Chondrocyte (in vitro differentiated cells): ENCODE data around the gene ZNF726. TPM values are rescaled to one million over a fixed set of nuclear protein-coding genes. Genes with fewer than 3 reads are reported as not detected.
"Not testable (repeated sequence)": the region's sequence is repeated elsewhere in the genome, so short reads cannot be mapped to it uniquely, and the experiment has no call there.

Source experiments
- DNase-seq: peaks from one replicate; pipeline ENCODE4 v3.0.0; 2021; ENCODE audit warnings: mixed read lengths, low spot score
- H3K27ac Mint-ChIP-seq: one replicate; pipeline ENCODE4 v1.8.0; 2021; ENCODE audit warnings: mild to moderate bottlenecking, moderate library complexity, mixed read lengths; ENCODE audit not compliant: unreplicated experiment
- H3K27me3 Mint-ChIP-seq: 2 replicates; pipeline ENCODE4 v1.8.0; 2021; ENCODE audit warnings: low read depth, mixed read lengths
- H3K36me3 Mint-ChIP-seq: 2 replicates; pipeline ENCODE4 v1.8.0; 2021; ENCODE audit warnings: low read depth, mixed read lengths
- H3K4me1 Mint-ChIP-seq: 2 replicates; pipeline ENCODE4 v1.8.0; 2021; ENCODE audit warnings: low read depth, mild to moderate bottlenecking, mixed read lengths
- H3K4me3 Mint-ChIP-seq: one replicate; pipeline ENCODE4 v1.8.0; 2021; ENCODE audit warnings: mild to moderate bottlenecking, moderate library complexity, mixed read lengths; ENCODE audit not compliant: unreplicated experiment
- H3K9me3 Mint-ChIP-seq: 2 replicates; pipeline ENCODE4 v1.8.0; 2021; ENCODE audit warnings: low read depth, mixed read lengths
- total RNA-seq: library from RNA; stranded (reverse); gene quantifications from 3 replicates; pipeline ENCODE4 v1.2.1, GENCODE V29; 2021
- TF ChIP-seq, protein P1 (sequence below): fragments of 200-600 bp; sonication (generic); IDR thresholded peaks from 2 replicates; pipeline ENCODE4 v1.5.0; 2021; ENCODE audit warnings: antibody characterized with exemption, mild to moderate bottlenecking, moderate library complexity

ZNF726 gene
- total RNA-seq, 1 donor from 2014 or later: 0.67 TPM

DNA sequence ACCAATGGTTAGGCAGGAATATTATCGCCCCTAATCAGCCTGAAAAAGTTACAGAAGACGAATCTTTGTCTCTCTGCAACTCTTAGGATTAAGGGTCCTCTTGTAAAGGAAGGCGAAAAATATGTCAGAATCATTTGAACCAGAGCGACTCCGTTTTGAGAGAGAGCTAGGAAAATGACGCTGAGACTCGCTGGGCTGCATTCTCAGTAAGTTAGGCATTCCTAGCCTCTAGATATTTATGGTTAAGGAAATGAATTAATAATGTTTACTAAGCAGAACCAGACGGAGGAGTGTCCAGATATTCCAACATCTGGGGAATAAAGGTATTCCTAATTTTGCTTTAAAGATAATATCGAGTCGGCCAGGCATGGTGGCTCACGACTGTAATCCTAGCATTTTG lies 755 bp upstream of the ZNF726 start:
- DNase-seq: no peak
- TF ChIP-seq, protein P1, sequence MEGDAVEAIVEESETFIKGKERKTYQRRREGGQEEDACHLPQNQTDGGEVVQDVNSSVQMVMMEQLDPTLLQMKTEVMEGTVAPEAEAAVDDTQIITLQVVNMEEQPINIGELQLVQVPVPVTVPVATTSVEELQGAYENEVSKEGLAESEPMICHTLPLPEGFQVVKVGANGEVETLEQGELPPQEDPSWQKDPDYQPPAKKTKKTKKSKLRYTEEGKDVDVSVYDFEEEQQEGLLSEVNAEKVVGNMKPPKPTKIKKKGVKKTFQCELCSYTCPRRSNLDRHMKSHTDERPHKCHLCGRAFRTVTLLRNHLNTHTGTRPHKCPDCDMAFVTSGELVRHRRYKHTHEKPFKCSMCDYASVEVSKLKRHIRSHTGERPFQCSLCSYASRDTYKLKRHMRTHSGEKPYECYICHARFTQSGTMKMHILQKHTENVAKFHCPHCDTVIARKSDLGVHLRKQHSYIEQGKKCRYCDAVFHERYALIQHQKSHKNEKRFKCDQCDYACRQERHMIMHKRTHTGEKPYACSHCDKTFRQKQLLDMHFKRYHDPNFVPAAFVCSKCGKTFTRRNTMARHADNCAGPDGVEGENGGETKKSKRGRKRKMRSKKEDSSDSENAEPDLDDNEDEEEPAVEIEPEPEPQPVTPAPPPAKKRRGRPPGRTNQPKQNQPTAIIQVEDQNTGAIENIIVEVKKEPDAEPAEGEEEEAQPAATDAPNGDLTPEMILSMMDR: no peak
- H3K9me3 Mint-ChIP-seq: peaks cover 30% of the 10 kb centered on the region
- H3K36me3 Mint-ChIP-seq: no peaks in the 10 kb centered on the region
- H3K27me3 Mint-ChIP-seq: no peaks in the 10 kb centered on the region
- no peak overlapping the region for H3K27ac Mint-ChIP-seq
- no peak overlapping the region for H3K4me3 Mint-ChIP-seq
- no peaks in the 10 kb centered on the region for H3K4me1 Mint-ChIP-seq

DNA sequence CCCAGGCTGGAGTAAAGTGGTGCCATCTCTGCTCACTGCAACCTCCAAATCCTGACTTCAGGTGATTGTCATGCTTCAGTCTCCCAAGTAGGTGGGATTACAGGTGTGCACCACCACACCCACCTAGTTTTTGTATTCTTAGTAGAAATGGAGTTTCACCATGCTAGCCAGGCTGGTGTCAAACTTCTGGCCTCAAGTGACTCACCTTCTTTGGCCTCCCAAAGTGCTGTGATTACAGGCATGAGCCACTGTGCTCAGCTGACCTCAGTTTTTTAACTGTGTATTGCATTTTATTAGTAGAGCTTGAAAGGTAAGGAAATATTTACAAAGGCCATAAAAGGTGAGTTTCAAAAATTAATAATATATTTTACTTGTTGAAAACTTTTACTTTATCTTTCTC lies 2.3 kb downstream of the ZNF726 start:
- no peak overlapping the region for H3K27ac Mint-ChIP-seq
- DNase-seq: no peak
- TF ChIP-seq, protein P1: no peak
- peaks cover 26% of the 10 kb centered on the region for H3K9me3 Mint-ChIP-seq
- no peak overlapping the region for H3K4me3 Mint-ChIP-seq
- H3K27me3 Mint-ChIP-seq: no peaks in the 10 kb centered on the region
- H3K36me3 Mint-ChIP-seq: peaks cover 1% of the 10 kb centered on the region
- H3K4me1 Mint-ChIP-seq: no peaks in the 10 kb centered on the region

DNA sequence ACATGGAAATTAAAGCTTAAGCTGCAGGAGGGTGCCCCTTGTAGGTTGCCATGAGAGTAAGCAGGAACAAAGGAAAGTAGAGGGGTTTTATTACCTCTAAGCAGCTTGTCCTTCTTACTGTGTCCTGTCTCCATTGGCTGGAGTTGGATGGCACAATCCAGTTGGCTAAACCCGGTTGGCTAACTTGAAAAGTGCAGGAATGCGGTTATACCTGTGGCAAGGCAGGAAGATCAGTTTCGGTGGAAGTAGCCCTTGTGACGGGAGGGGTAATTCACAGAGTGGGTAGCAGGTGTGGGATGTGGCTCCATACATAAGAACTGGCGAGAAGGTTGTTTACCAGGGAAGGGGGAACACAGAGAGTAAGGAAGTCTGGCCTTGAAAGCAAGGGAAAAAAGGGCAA lies 3.2 kb downstream of the ZNF726 start:
- peaks cover 27% of the 10 kb centered on the region for H3K9me3 Mint-ChIP-seq
- no peaks in the 10 kb centered on the region for H3K4me1 Mint-ChIP-seq
- TF ChIP-seq, protein P1: no peak
- no peak overlapping the region for H3K4me3 Mint-ChIP-seq
- H3K36me3 Mint-ChIP-seq: peaks cover 1% of the 10 kb centered on the region
- H3K27ac Mint-ChIP-seq: no peak overlapping the region
- no peak for DNase-seq
- no peaks in the 10 kb centered on the region for H3K27me3 Mint-ChIP-seq

DNA sequence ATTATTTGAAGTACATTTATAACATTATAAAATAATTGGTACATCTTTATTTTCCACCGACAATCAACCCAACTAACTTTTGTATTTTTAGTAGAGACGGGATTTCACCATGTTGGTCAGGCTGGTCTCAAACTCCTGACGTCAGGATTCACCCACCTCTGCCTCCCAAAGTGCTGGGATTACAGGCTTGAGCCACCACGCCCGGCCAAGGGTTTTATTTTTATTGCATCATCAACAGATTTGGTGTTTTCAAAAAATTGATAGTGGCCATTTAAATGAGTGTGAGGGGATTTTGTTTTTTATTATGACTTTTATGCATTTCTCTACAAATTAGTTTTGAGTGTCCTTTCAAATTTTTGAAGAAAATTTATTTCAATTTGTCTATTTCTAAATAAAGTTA lies 10.6 kb downstream of the ZNF726 start:
- H3K4me1 Mint-ChIP-seq: no peaks in the 10 kb centered on the region
- TF ChIP-seq, protein P1: no peak
- H3K36me3 Mint-ChIP-seq: peaks cover 5% of the 10 kb centered on the region
- H3K27me3 Mint-ChIP-seq: no peaks in the 10 kb centered on the region
- no peak for DNase-seq
- no peak overlapping the region for H3K4me3 Mint-ChIP-seq
- peaks cover 24% of the 10 kb centered on the region for H3K9me3 Mint-ChIP-seq
- no peak overlapping the region for H3K27ac Mint-ChIP-seq

DNA sequence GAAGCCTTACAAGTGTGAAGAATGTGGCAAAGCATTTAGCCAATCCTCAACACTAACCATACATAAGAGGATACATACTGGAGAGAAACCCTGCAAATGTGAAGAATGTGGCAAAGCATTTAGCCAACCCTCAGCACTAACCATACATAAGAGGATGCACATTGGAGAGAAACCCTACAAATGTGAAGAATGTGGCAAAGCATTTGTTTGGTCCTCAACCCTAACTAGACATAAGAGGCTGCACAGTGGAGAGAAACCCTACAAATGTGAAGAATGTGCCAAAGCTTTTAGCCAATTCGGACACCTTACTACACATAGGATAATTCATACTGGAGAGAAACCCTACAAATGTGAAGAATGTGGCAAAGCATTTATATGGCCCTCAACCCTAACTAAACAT lies 18.2 kb downstream of the ZNF726 start:
- Mint-ChIP-seq H3K36me3 (peaks cover 1% of the 10 kb centered on the region), H3K27me3 (no peaks in the 10 kb centered on the region), H3K4me3 (no peak overlapping the region), H3K4me1 (no peaks in the 10 kb centered on the region), H3K27ac (no peak overlapping the region), H3K9me3 (peaks cover 54% of the 10 kb centered on the region)
- TF ChIP-seq, protein P1: no peak
- no peak for DNase-seq

DNA sequence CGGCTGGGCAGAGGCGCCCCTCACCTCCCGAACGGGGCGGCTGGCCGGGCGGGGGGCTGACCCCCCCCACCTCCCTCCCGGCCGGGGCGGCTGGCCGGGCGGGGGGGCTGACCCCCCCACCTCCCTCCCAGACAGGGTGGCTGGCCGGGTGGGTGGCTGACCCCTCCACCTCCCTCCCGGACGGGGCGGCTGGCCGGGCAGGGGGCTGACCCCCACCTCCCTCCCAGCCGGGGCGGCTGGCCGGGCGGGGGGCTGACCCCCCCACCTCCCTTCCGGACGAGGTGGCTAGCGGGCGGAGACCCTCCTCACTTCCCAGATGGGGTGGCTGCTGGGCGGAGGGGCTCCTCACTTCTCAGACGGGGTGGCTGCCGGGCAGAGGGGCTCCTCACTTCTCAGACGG lies 22.3 kb downstream of the ZNF726 start:
- H3K9me3 Mint-ChIP-seq: peaks cover 73% of the 10 kb centered on the region
- not testable (repeated sequence) for H3K27me3 Mint-ChIP-seq, H3K27ac Mint-ChIP-seq, DNase-seq, H3K4me1 Mint-ChIP-seq, H3K4me3 Mint-ChIP-seq, H3K36me3 Mint-ChIP-seq
